ENCODE results near the gene CDC42BPB.

DNA sequence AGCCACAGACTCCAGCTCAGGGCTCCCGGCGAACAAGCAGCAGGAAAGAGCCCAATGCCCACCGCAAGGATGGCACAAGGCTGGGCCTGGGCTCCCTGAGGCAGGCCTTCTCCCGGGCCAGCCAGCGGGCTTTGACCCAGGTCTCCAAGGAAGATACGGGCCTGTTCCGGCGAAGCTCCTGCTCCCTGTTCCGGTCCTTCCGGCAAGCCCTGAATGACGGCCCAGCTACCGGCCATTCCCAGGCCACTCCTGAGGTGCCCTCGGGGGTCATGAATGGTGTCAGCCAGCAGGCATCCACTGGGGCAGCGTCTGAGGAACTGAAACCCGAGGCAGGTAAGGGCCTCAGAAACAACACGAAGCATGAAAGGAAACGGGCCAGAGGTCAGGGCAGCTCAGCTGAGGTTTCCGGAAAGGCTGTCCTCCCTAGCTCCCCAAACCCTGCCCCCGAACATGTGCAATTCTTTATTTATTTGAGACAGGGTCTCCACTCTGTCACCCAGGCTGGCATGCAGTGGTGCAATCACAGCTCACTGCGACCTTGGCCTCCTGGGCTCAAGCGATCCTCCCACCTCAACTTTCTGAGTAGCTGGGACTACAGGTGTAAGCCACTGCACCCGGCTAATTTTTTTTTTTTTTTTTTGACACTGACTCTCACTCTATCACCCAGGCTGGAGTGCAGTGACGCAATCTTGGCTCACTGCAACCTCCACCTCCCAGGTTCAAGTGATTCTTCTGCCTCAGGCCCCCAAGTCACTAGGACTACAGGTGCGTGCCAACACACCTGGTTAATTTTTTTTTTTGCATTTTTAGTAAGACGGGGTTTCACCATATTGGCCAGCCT, 43.2 kb upstream of the CDC42BPB start:
- TF ChIP-seq, protein P1, sequence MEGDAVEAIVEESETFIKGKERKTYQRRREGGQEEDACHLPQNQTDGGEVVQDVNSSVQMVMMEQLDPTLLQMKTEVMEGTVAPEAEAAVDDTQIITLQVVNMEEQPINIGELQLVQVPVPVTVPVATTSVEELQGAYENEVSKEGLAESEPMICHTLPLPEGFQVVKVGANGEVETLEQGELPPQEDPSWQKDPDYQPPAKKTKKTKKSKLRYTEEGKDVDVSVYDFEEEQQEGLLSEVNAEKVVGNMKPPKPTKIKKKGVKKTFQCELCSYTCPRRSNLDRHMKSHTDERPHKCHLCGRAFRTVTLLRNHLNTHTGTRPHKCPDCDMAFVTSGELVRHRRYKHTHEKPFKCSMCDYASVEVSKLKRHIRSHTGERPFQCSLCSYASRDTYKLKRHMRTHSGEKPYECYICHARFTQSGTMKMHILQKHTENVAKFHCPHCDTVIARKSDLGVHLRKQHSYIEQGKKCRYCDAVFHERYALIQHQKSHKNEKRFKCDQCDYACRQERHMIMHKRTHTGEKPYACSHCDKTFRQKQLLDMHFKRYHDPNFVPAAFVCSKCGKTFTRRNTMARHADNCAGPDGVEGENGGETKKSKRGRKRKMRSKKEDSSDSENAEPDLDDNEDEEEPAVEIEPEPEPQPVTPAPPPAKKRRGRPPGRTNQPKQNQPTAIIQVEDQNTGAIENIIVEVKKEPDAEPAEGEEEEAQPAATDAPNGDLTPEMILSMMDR (IDR thresholded peaks at IDR 0.05; ENCODE audit: low read depth, low read length), result no peak
- TF ChIP-seq POLR2A (IDR thresholded peaks at IDR 0.05; ENCODE audit: extremely low read depth, insufficient read length), result no peak
